Fibroblast of lung (primary cell): ENCODE data around the gene SPEF2.

ENCODE experiments used
- EZH2 ChIP-seq: IDR thresholded peaks from 2 replicates; pipeline ENCODE4 v1.5.1; 2012; ENCODE audit warnings: low read length, control low read depth, mild to moderate bottlenecking; ENCODE audit errors: missing control alignments
- TF ChIP-seq, protein P1 (sequence below), 2 donors: IDR thresholded peaks in 1 of 2; conservative IDR thresholded peaks in 1 of 2; 1 replicate in 1 of 2; 2 replicates in 1 of 2; pipeline ENCODE4 v1.5.1; 2011 to 2012; ENCODE audit warnings: low read length in 2 of 2, control low read depth in 1 of 2, inconsistent platforms in 1 of 2, low read depth in 1 of 2, mild to moderate bottlenecking in 1 of 2

DNA sequence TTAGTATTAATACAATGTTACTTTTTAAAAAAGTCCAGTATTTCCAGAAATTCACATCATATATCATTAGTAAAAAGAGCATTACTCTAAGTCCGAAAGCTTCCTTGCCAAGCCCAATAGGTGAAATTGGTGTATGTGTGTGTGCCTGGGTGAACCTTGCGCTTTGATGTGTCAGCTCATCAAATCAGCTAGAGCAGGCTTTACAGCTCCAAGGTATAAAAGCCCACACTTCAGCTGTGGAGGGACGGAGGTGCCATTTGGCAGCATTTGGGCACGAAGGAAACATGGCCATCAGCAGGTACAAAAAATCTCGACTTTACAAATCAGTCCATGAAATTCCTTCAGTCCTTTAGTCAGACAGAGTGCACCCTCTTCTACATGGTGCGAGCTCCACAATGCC lies 162.6 kb downstream of the SPEF2 start:
- TF ChIP-seq, protein P1, sequence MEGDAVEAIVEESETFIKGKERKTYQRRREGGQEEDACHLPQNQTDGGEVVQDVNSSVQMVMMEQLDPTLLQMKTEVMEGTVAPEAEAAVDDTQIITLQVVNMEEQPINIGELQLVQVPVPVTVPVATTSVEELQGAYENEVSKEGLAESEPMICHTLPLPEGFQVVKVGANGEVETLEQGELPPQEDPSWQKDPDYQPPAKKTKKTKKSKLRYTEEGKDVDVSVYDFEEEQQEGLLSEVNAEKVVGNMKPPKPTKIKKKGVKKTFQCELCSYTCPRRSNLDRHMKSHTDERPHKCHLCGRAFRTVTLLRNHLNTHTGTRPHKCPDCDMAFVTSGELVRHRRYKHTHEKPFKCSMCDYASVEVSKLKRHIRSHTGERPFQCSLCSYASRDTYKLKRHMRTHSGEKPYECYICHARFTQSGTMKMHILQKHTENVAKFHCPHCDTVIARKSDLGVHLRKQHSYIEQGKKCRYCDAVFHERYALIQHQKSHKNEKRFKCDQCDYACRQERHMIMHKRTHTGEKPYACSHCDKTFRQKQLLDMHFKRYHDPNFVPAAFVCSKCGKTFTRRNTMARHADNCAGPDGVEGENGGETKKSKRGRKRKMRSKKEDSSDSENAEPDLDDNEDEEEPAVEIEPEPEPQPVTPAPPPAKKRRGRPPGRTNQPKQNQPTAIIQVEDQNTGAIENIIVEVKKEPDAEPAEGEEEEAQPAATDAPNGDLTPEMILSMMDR (conservative IDR thresholded peaks at IDR 0.05 in 1 of 2, IDR thresholded peaks at IDR 0.05 in 1 of 2; ENCODE audit: low read depth in 1 of 2, low read length in 2 of 2), result no peak
- TF ChIP-seq EZH2, result no peak
